Suppressor macrophage (primary cell): Measurements from ENCODE around the gene MEPE.
A peak's percentile ranks its signal among the peaks of the same experiment; 100 is the strongest.

ENCODE experiments used
- DNase-seq, 4 experiments: peaks; one replicate each; pipeline ENCODE4 v3.0.0-alpha.2; 2020 to 2022

Gene MEPE

GRCh38 chr4:87843936-87844335 is 11.2 kb downstream of the MEPE start:
- DNase-seq, result peak; percentile 82 to 98 (median 89)

- peak in 2 of 4 experiments; percentile 54 to 65 for DNase-seq
Measured at GRCh38 chr4:87844452-87844851, 11.7 kb downstream of the MEPE start.

GRCh38 chr4:87846226-87846625 is 13.5 kb downstream of the MEPE start:
- no peak for DNase-seq

GRCh38 chr4:87848622-87849351 is 16.0 kb downstream of the MEPE start:
- peak; percentile 62 to 84 (median 78) for DNase-seq

- DNase-seq, result peak; percentile 28 to 66 (median 50)
Measured at GRCh38 chr4:87849612-87850011, 16.8 kb downstream of the MEPE start.

- peak; percentile 79 to 95 (median 88) for DNase-seq
Measured at GRCh38 chr4:87851332-87851731, 18.6 kb downstream of the MEPE start.

GRCh38 chr4:87851953-87852352 is 19.2 kb downstream of the MEPE start:
- DNase-seq, result peak in 2 of 4 experiments; percentile 41 to 54

GRCh38 chr4:87853108-87853507 is 20.3 kb downstream of the MEPE start:
- peak; percentile 54 to 86 (median 72) for DNase-seq

GRCh38 chr4:87853891-87854290 is 21.1 kb downstream of the MEPE start:
- DNase-seq, result no peak

GRCh38 chr4:87855559-87855958 is 22.8 kb downstream of the MEPE start:
- DNase-seq, result no peak

- no peak for DNase-seq
Measured at GRCh38 chr4:87856816-87857215, 24.0 kb downstream of the MEPE start.

GRCh38 chr4:87857789-87858188 is 25.0 kb downstream of the MEPE start:
- DNase-seq, result peak; percentile 35 to 75 (median 68)

GRCh38 chr4:87862236-87862635 is 29.5 kb downstream of the MEPE start:
- no peak for DNase-seq

GRCh38 chr4:87863486-87863885 is 30.7 kb downstream of the MEPE start:
- DNase-seq, result no peak

GRCh38 chr4:87864321-87864720 is 31.6 kb downstream of the MEPE start:
- DNase-seq, result no peak

- DNase-seq, result peak in 3 of 4 experiments; percentile 23 to 53 (median 45)
Measured at GRCh38 chr4:87865288-87865687, 32.5 kb downstream of the MEPE start.

- DNase-seq, result no peak
Measured at GRCh38 chr4:87865960-87866598, 33.3 kb downstream of the MEPE start.

- DNase-seq, result no peak
Measured at GRCh38 chr4:87868522-87868921, 35.8 kb downstream of the MEPE start.

- peak in 3 of 4 experiments; percentile 24 to 74 (median 59) for DNase-seq
Measured at GRCh38 chr4:87872028-87872427, 39.3 kb downstream of the MEPE start.

- no peak for DNase-seq
Measured at GRCh38 chr4:87875191-87875590, 42.4 kb downstream of the MEPE start.

GRCh38 chr4:87880106-87880505 is 47.3 kb downstream of the MEPE start:
- DNase-seq, result no peak

GRCh38 chr4:87881115-87881514 is 48.3 kb downstream of the MEPE start:
- DNase-seq, result no peak

- DNase-seq, result no peak
Measured at GRCh38 chr4:87882321-87882720, 49.6 kb downstream of the MEPE start.

GRCh38 chr4:87882861-87883260 is 50.1 kb downstream of the MEPE start:
- DNase-seq, result no peak
